C4-2B (cell line): Measurements from ENCODE around the gene GPR179.

Experiments used
- H3K27ac ChIP-seq: fragments of 450-650 bp; 2 replicates; pipeline ENCODE4 v1.5.1; 2017
- CTCF ChIP-seq: fragments of 450-650 bp; conservative IDR thresholded peaks from 2 replicates; pipeline ENCODE4 v1.5.1; 2017; ENCODE audit warnings: mild to moderate bottlenecking
- ZFX ChIP-seq: fragments of 450-650 bp; IDR thresholded peaks from 2 replicates; pipeline ENCODE4 v1.6.1; 2017

Gene GPR179

DNA sequence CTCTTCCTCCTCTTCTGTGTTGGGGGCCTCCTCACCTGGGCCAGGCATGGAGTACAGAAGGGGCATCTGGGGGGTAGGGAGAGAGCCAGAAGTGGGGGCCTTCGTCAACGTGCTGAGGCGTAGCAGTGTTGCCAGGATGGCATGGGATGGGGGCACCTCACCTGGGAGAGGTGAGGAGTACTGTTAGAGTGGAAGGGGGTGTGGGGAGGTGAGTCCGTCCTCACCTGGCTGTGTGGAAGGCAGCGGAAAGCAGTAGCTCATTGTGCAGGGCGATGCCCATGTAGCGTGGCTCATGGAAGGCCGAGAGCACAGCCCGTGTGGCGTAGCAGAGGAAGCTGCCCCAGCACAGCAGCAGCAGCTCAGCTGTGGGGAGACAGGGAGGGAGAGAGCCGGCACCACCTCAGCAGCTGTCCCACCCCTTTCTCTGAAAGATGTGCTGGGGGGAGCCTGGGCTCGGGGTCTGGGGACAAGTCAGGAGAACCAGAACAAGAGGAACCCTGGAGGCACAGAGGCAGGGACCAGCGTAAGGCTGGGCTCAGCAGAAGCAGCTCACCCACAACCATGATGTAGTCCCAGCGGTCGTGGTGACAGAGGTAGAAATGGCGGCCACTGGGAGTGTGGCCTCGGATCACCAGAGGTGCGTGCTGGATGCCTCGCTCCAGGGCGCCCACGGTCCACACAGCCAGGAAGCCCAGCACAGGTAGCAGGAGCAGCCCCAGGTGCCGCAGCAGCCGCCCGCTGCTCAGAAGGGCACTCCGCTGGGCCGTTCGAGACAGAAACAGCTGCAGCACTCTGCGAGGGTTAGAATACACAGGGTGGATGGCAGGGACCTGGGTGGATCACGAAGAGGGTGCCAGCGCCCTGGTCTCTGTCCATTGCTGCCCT is 9.0 kb downstream of the GPR179 start:
- H3K27ac ChIP-seq: no peak overlapping the region
- no peak for TF ChIP-seq ZFX
- no peak for TF ChIP-seq CTCF

GRCh38 chr17:38333635-38334295 is 10.0 kb downstream of the GPR179 start:
- TF ChIP-seq CTCF (peak; percentile 89), ZFX (no peak)
- no peak overlapping the region for H3K27ac ChIP-seq

DNA sequence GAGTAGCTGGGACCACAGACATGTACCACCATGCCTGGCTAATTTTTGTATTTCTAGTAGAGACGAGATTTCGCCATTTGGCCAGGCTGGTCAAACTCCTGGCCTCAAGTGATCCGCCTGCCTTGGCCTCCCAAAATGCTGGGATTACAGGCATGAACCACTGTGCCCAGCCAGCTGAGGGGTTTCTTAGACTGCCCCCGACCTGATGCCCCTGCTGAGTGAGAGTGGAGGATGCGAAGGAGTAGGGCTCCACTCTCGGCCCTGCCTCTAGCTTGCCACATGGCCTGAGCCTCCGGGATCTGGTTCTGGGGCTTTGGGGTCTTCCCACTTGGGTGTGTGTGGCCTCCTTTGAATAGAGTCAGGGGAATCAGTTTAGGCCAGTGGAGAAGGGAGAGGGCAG is 11.0 kb downstream of the GPR179 start:
- no peak overlapping the region for H3K27ac ChIP-seq
- no peak for TF ChIP-seq ZFX
- no peak for TF ChIP-seq CTCF

DNA sequence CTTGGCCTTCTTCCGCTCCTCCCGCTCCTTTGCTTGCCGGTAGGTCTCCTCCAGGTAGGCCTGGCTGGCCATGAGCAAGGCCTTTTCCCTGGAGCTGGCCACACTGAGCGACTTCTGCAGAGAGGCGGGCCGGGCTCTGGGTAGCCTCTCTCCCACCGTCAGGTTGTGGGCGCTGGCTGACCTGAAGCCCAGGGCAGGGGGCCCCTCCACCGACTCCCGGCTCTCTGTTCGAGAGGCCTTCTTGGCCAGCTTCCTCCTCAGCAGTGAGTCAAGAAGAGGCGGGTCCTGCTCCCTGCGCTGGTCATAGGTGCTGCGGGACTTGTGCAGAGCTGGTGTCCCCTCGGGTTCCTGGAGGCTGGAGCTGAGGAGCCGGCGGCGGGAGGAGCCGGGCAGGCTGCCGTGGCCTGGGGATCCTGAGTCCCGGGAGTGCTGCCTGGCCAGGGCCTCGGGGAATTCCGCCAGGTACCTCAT is 12.8 kb downstream of the GPR179 start:
- H3K27ac ChIP-seq: no peak overlapping the region
- TF ChIP-seq CTCF (no peak), ZFX (no peak)

- no peak overlapping the region for H3K27ac ChIP-seq
- no peak for TF ChIP-seq CTCF
- TF ChIP-seq ZFX: no peak
Measured at GRCh38 chr17:38329808-38330730, 13.7 kb downstream of the GPR179 start.

DNA sequence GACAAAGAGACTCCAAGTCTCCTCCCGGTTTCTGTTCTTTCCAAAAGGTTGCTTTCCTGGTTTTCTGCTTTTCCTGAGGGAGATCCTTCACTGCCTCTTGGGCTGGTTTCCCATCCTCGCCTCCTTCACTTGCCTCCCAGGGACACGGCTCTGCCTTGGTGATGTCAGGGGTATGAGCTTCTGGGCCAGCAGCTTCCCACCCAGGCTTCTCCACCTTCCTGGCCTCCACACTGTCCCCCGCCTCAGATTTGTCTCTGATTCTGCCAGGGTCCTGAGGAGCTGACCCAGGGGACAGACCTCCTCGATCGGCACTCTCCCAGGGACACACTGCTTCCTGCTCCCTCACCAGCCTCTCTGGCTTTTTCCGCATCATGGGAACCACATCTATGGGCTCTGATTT is 14.5 kb downstream of the GPR179 start:
- TF ChIP-seq ZFX: no peak
- no peak overlapping the region for H3K27ac ChIP-seq

DNA sequence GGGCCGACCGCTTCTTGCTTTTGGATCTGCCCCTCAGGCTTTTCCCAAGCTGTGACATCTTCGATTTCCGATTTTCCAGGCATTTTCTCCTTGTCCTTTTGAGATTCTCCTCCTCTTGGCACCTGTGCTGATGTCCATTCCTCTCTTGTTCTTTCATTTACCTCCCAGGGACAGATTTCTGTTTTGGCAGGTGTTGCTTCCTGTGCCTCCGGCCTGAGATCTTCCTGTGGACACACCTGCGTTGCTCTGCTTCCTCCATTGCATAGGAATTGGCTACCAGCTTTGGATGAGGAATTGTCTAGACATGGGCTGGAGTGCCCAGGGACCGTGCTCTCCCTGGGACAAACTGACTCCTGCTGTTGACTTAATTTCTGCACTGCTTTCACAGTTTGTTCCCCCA is 15.1 kb downstream of the GPR179 start:
- no peak overlapping the region for H3K27ac ChIP-seq
- TF ChIP-seq CTCF (no peak), ZFX (no peak)
